Right kidney (tissue), 1 donor: Measurements from ENCODE around the gene HAUS8.

Source experiments
- DNase-seq: peaks from one replicate; pipeline ENCODE4 v3.0.0-alpha.2; 2016

The HAUS8 gene

DNA sequence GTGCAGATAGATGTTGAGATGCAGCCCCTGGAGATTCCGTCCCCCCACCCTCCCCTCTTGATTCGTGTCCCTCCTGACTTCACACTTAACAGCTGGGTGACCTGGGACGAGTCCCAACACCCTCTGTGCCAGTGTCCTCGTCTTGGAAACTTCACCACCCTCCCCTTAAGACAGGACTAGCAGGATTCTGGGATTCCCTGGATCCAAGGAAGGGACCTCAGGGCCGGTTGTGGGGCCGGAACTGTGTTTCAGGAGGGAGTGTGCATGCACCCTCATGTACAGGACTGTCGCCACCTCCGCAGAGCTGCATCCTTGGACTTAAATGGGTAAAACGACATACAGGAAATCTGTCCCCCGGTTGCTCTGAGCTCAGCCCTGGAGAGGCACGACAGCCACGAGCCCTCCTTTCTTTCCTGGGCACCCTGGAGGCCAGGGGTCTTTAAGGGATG lies 1.3 kb upstream of the HAUS8 start:
- DNase-seq = peak; percentile 52

DNA sequence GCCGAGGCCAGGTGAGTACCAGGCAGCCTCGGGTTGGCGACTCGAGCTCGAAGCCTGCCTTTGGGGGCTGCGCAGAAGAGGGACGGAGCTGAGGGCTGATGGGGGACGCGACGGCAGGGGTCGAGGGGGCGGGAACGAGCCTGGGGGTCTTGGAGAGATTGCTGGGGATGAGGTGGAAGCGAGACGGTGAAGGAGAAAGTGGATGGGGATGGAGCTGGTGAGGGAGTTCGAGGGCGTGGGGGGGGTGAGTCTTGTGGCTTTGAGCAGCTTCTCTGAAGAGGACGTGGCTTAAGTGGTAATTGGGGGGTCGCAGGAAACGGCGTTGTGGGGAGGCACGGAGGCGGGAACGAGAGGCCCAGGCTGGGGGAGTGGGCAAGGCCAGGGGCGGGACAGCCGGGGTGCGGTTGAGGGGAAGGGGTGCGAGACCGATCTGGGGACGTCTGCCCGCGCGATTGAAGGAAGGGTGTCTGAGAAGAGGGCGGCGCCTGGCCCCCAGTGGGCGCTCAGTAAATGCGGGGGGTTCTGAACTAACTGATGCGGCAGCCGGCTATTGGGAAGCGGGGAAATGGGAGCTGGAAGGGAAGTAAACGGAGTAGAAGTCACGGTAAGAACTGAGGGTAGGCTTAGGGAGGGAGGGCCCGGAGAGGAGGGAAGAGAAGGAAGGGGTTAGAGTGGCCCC lies 751 bp upstream of the HAUS8 start:
- peak; percentile 56 for DNase-seq

DNA sequence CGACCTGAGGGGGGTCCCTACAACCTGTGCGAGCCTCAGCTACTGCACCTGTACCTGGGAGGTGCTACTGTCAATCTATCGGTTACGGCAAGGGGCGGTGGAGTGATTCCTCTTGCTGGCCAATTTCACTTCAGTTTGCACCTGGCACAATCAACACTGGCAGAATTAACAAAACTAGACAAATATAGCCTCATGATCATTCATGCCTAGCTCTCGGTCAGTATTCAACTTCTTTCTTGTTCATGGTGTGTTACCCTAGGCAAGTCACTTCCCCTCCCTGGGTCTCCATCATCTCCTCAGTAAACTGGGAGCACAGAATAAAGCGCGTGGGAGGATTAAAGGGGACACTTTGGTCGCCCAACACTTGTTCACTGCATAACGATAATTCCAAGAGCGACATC lies 618 bp downstream of the HAUS8 start:
- no peak for DNase-seq

DNA sequence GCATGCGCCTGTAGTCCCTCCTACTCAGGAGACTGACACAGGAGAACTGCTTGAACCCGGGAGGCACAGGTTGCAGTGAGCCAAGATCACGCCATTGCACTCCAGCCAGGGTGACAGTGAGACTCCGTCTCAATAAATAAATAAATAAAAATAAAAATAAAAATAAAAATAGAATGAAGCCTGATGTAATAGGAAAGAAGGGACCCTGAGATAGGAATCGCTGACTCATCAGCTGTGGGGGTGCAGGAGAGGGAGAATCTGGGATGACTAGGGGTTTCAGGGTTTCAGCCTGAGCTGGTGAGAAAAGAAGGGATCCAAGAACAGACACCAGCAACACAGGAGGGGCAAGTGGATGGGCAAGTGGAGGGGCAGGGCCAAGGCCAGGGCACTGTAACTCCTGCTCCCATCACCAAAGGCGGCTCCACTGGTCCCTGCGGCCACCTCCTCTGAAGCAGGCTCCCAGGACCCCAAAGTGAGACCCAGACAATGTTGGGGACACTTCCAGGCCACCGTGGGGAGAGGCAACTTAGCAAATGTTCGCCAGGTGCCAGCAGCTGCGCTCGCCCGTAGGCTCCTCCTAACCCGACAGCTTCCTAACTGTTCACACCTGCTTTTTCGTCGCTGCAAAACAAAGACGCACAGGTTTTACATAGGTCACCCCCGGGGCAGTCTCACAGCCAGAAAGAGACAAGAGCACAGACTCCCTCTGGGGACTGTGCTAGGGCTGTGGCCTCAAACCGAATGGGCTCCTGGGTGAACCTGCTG lies 1.2 kb downstream of the HAUS8 start:
- peak; percentile 22 for DNase-seq

DNA sequence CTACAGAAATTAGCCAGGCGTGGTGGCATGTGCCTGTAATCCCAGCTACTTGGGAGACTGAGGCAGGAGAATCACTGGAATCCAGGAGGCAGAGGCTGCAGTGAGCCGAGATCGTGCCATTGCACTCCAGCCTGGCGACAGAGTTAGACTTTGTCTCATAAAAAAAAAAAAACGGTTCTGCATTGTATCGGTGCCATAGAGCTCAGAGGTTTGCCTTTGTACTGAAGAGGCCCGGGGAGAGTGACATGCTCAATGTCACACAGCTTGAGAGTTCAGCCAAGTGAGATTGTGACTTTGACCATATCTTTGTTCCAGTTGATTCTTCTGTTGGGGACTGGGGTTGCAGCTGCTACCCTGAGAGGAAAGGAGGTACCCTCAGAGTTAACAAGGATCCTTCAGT lies 4.3 kb downstream of the HAUS8 start:
- no peak for DNase-seq

DNA sequence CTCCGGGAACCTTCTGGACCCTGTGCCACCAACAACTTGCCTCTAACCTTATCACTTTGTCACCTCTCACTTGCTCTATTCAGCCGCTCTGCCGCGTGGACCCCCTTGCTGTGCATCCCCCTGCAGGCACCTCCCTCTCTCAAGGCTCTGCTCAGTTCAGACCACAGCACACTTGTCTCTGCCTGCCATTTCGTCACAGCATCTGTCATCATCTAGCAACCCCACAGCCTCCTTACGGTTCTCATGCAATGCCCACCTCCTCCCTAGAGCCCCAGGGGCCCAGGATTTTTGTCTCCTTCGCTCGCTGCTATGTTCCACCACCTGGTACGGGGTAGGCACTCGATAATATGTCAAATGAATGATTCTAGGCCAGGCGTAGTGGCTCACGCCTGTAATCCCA lies 4.8 kb downstream of the HAUS8 start:
- no peak for DNase-seq

DNA sequence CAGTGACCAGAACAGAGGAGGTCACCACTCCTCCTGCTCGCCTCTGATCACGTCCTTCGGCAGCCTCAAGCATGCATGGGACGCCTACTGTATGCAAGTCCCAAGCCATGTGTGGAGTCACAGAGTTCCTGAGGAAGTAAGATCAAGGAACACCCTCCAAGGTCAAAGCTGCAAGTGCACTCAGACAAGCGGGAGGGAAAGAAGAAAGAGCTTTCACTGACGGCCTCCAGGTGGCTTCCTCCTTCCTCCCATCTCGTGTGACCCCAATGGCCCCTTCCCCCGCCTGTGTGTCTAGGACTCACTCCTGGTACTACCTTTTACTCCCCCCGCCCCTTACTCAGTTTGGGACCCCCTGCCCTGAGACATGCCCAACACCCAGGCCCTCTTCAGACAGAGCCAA lies 6.1 kb downstream of the HAUS8 start:
- no peak for DNase-seq

DNA sequence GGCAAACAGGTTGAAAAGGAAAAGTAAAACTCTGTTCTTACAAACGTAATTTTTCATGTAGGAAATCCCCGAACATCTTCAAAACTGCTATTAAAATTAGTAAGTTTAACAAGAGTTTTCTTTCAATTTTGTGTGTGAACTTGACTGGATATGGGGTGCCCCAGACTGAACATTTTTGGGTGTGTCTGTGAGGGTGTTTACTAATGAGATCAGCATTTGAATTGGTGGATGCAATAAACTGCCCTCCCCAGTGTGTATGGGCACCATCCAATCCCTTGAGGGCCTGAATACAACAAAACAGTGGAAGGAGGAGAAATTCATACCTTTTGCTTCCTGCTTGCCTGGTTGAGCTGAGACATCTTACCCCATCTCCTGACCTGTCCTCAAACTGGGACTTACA lies 11.8 kb downstream of the HAUS8 start:
- DNase-seq = no peak

DNA sequence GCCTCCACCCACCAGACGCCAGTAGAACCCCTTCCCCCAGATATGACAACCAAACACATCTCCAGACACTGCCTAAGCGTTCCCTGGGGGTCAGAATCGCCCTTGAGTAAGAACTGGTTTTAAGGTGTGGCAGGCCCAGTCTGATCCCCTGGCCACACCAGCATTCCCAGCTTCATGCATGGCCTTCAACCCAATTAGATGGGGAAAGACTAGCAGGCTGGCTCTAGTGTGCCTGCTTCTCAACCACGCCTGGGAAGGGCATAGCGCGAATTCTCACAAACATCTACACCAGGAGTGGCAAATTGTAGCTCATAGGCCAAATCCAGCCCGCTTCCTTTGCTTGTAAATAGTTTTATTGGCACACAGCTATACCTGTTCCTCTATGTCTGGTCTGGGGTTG lies 13.6 kb downstream of the HAUS8 start:
- no peak for DNase-seq

DNA sequence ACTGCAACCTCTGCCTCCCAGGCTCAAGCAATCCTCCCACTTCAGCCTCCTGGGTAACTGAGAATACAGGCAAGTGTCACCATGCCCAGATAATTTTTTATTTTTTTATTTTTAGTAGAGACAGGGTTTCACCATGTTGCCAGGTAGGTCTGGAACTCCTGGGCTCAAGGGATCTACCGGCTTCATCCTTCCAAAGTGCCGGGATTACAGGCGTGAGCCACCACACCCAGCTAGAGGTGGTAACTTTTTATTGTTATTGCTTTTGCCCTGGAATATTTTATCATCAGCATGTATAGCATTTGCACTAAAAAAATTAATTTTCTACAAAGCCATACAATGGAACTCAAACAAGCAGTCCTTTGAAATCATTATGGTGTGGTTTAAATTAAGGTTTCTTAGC lies 14.0 kb downstream of the HAUS8 start:
- no peak for DNase-seq

DNA sequence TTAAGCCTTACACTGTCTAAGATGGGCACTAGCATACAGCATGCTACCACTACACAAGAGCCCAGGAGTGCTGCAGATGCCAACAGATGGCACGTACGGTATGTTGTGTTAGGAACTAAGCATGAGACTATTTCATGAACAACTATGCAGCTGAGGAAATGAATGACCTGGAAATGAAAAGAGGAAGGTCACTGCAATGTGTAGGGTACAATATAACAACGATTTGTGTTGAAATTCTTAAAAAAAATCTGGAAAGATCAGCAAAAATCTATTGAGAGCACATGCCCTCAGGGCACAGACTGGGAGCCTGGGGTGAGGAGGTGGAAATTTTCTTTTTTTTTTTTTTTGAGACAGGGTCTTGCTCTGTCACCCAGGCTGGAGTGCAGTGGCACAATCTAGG lies 14.4 kb downstream of the HAUS8 start:
- DNase-seq = no peak

DNA sequence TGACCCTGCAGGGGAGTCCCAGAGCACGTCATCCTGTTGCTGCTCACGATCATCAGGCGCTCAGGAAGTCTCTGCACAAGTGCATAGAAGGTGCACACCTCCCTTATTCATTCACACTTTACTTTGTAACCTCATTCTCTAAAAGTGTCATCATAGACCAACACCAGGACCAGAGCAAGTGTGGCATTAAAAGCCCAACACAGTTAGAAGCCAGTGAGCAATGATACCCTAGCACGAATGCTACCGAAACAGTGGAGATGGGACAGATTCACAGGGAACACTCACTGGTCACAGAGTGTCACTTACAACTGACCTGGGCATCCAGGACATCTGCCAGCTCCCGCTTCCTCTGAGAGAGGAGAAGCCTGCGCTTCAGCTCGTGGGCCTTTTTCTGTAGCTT lies 17.0 kb downstream of the HAUS8 start:
- DNase-seq = no peak

DNA sequence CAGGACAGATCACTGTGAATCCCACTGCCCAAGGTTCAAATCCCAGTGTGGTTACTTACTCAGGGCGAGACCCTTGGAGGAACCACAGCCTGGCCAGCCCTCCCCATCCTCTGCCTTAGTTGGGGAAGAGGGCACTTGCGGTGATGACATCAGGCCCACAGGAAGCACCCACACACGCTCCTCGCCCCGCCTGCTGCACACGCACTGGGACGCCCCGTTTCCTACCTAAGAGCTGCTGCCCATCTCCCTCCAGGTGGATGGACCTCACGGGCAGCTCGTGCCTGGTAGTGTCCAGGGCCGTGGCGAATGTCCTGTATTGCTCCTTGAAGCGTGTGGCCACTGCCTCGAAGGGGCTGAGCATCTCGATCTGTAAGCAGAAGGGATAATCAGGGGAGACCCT lies 19.6 kb downstream of the HAUS8 start:
- DNase-seq = no peak

DNA sequence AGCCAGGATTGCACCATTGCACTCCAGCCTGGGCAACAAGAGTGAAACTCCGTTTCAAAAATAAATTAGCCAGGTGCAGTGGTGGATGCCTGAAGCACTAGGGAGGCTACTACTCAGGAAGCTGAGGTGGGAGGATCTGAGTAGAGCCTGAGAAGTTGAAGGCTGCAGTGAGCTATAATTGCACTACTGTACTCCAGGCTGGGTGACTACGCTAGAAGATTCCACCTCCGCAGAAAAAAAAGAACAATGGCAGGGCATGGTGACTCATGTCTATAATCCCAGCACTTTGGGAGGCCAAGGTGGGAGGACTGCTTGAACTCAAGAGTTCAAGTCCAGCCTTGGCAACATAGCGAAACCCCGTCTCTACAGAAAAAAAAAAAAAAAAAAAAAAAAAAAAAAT lies 20.5 kb downstream of the HAUS8 start:
- no peak for DNase-seq

DNA sequence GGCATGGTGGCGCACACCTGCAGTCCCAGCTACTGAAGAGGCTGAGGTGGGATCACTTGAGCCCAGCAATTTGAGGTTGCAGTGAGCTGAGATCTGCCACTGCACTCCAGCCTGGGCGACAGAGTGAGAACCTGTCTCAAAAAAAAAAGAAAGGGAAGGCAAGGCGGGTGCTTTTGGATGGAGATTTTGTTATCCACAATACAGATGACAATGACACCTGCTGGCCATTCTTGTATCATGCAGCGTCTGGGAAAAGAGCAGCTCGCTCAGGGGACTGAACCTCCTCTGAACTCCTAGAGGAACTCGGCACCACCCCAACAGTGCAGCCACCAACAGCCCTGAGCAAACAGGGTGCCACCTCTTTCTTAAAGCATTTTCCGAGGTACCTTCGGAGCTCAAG lies 22.8 kb downstream of the HAUS8 start:
- DNase-seq = peak; percentile 37

DNA sequence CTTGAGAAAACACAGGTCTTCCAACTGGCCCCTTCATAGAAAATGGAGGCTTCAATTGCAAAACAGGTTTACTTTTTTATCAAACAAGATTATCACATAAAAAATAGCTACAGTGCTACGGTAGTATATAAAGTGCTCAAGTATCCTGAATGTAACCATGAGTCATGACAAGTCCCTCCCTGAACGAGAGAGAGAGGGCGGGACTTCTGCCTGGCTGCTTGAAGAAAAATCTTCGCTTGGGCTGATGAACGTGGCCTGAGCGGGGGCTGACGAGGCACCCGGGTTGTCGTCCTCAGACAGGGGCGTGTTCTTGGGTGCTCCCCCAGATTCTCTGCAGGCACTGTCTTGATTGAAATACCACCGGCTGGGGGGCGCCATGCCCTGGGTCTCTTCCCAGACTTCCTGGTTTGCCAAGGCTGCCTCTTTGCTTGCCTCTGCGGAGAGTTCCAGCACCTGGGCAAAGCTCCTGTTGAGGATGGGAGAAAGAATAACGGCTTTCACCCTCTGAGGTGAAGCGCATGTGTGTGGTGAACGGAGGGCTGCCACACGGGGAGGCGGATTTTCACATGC lies 25.5 kb downstream of the HAUS8 start:
- DNase-seq = no peak

DNA sequence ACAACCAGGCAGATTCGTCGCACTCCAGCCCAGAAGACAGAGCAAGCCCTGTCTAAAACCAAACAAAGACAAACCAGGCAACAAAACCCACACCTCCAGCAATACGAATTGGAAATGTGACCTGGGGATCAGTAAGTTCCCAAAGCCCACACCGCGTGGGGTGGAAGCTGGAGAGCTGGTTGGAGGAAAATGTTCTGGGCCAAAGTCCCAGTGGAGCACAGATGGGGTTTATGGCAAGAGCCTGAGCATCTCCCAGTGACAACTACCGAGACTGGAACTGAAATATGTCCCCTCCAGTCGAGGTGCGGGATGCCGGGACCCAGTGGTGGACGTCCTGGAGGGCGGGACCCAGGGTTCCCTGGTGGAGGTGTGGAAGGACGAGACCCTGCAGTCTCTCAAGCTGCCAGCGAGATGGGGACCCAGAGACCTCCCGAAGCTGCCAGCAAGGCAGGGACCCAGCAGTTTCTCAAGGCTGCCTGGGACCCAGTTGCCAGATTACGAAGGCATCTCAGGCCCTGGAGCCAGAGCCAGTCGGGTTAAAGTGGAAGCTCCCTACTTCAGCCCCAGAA lies 26.3 kb downstream of the HAUS8 start:
- DNase-seq = no peak

DNA sequence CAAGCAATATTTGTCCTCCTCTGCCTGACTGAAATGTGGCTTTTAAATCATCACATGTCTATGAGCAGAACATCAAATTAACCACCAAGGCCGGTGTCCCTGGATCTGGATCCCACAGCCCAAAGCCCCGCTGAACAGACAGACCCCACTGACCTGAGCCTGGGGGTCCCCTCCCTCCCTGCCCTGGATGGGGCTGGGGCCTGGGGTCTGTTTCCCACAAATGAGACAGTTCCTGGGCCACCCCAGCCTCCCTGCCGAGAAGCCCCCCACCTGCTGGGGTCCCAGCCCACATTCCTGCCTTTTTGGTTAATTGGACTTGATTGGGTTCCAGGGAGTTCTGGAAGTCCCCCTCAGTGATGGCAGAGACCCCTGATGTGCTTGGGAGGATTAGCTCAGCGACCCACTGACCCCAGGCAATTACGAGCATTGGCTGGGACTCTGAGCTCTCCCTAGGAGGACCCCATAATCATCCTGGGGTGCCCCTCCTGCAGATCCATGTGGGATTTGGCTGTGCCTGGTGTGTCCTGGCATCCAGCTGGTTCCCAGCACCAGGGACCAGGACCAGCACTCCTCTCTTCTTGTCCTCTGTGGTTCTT lies 29.2 kb downstream of the HAUS8 start:
- DNase-seq = no peak

DNA sequence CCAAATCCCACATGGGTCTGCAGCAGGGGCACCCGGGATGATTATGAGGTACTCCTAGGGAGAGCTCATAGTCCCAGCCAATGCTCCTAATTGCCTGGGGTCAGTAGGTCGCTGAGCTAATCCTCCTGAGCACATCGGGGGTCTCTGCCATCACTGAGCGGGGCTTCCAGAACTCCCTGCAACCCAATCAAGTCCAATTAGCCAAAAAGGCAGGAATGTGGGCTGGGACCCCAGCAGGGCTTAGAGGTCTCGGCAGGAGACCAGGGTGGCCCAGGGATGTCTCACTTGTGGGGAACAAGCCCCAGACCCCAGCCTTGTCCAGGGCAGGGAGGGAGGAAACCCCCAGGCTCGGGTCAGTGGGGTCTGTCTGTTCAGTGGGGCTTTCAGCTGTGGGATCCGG lies 31.5 kb downstream of the HAUS8 start:
- DNase-seq = no peak

DNA sequence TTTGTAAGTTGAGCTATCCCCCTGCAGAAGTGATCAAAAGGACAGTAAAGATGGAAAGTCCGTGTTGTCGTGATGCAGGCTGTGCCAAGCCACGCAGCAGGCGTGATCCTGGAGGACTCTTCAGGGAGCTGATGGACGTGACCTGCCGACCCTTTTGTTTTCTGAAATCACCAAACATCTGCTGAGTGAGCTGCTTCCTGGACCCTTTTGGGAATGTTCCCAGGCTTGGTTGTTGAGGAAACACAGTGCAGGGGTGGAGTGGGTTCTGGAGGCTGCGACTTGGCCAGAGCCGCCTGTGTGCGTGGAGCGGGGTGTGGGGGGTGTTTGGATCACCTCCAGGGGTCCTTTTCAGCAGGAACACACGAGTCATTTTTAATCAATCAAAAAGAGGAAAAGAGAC lies 33.3 kb downstream of the HAUS8 start:
- no peak for DNase-seq

DNA sequence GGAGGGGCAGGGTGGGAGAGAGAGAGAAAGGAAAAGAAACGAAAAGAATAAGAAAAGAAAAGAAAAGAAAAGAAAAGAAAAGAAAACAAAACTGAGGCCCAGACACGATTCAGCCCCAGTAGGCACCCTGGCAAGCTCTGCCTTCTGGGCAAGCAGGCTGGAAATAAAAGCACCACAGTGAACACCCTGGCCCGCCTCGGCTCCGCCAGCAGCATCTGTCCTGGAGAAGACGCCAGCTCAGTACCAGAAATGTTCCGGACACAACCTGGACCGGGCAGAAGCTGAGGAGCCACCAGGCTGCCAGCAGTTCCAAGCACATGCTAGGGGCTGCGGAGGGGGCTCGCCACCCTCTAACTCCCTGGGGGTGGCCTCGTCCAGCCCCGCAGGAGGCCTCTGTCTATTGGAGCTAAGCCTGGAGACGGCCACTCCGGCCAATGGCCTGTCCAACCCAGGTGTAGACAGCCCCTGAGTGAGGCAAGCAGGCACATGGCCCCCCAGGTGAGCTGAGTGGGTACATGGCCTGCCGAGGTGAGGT lies 37.2 kb downstream of the HAUS8 start:
- DNase-seq = no peak

DNA sequence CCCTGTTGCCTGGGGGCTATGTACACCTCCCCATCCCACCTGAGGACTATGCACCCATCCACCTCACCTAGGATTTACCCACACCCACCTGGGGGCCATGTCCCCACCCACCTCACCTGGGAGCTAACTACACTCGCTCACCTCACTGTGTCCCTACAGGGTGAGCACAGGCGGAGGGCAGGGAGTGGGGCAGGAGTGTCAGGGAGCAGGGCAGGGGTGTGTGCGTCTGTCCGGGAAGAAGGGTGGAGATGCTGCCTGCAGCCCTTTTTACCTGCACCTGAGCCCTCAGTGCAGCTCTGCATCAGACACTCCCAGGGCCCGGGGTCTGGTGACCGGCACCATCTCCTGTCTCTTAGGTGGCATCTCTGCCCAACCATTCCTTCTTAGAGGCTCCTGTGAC lies 38.1 kb downstream of the HAUS8 start:
- DNase-seq = no peak

DNA sequence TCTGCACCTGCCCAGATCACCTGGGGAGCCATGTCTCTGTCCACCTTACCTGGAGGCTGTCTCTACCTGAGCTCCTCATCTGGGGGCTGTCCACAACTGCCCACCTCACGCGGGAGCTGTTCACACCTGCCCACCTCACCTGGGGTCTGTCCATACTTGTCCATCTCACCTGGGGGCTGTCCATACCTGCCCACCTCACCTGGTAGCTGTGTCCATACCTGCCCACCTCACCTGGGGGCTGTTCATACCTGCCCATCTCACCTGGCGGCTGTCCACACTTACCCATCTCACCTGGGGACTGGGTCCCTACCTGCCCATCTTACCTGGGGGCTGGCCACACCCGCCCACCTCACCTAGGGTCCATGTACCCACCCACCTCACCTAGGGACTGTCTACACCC lies 38.6 kb downstream of the HAUS8 start:
- no peak for DNase-seq
